ENCODE data around the gene SLX1A. TPM values are rescaled to one million over a fixed set of nuclear protein-coding genes. Genes with fewer than 3 reads are reported as not detected.

The SLX1A gene
- total and polyA plus RNA-seq, 10 of the 15 experiments (the other 5 are each of a cell fraction or from before 2014, with no cell fraction given) = 2.5 to 123 (median 28.9) TPM

DNA sequence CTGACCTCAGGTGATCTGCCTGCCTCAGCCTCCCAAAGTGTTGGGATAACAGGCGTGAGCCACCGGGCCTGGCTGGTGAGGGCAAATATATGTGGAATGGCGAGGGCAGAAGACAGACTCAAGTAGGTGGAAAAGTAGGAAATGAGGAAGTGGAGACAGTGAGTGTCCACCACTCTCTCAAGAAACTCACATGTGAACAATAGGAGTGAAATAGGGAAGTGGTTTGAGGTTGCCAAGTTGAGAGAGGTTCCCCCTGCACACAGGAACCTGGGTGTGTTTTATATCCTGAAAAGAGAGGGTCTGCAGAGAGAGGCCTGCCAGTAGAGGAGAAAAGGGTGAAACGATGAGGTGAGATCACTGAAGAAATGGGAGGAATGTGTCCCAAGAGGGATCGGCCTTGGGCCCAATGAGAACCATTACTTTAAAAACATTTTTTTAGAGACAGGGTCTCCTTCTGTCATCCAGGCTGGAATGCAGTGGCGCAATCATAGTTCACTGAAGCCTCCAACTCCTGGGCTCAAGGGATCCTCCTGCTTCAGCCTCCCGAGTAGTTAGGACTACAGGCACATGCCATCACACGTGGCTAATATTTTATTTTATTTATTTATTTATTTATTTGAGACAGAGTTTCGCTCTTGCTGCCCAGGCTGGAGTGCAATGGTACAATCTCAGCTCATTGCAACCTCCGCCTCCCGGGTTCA lies 27.3 kb upstream of the SLX1A start (continued):
- no peak for TF ChIP-seq ZNF384 (IDR thresholded peaks at IDR 0.05; ENCODE audit: borderline replicate concordance, low read depth, low read length)
- TF ChIP-seq TCF7 (IDR thresholded peaks at IDR 0.05; ENCODE audit: borderline replicate concordance) = no peak
- TF ChIP-seq NFIC (IDR thresholded peaks at IDR 0.05; ENCODE audit: low read depth, low read length) = peak; percentile 69
- peak; percentile 48; the same call in 1 of the 2 replicates for TF ChIP-seq CREM (IDR thresholded peaks at IDR 0.05; ENCODE audit: low read depth)
- TF ChIP-seq EED (IDR thresholded peaks at IDR 0.05; ENCODE audit: low read depth) = peak; percentile 93
- TF ChIP-seq SMARCA5 (IDR thresholded peaks at IDR 0.05) = peak; percentile 14; the same call in 1 of the 2 replicates
- no peak for TF ChIP-seq RCOR1 (conservative IDR thresholded peaks at IDR 0.05; ENCODE audit: low read depth, low read length)
- peak; percentile 74 for TF ChIP-seq CBFB (IDR thresholded peaks at IDR 0.05; ENCODE audit: low read depth)
- no peak for TF ChIP-seq ZNF274 (IDR thresholded peaks at IDR 0.05; ENCODE audit: insufficient read depth, insufficient read length)
- TF ChIP-seq TCF12 (IDR thresholded peaks at IDR 0.05; ENCODE audit: low read depth, low read length) = 0 out of 2 replicates have a peak, but pooled peaks have one; percentile 36
- TF ChIP-seq NBN (IDR thresholded peaks at IDR 0.05) = peak; percentile 94
- TF ChIP-seq ZSCAN29 (IDR thresholded peaks at IDR 0.05) = no peak
- no peak for TF ChIP-seq SMC3 (IDR thresholded peaks at IDR 0.05; ENCODE audit: borderline replicate concordance, low read length)
- TF ChIP-seq MXI1 (IDR thresholded peaks at IDR 0.05; ENCODE audit: low read depth, low read length) = no peak
- no peak for TF ChIP-seq JUND (IDR thresholded peaks at IDR 0.05; ENCODE audit: low read depth, low read length)
- no peak for TF ChIP-seq MYB (IDR thresholded peaks at IDR 0.05; ENCODE audit: borderline replicate concordance, low read depth, low read length)
- TF ChIP-seq BMI1 (IDR thresholded peaks at IDR 0.05; ENCODE audit: borderline replicate concordance) = peak; percentile 77; the same call in 1 of the 2 replicates
- TF ChIP-seq ZNF217 (IDR thresholded peaks at IDR 0.05) = peak; percentile 84
- TF ChIP-seq, protein P1, sequence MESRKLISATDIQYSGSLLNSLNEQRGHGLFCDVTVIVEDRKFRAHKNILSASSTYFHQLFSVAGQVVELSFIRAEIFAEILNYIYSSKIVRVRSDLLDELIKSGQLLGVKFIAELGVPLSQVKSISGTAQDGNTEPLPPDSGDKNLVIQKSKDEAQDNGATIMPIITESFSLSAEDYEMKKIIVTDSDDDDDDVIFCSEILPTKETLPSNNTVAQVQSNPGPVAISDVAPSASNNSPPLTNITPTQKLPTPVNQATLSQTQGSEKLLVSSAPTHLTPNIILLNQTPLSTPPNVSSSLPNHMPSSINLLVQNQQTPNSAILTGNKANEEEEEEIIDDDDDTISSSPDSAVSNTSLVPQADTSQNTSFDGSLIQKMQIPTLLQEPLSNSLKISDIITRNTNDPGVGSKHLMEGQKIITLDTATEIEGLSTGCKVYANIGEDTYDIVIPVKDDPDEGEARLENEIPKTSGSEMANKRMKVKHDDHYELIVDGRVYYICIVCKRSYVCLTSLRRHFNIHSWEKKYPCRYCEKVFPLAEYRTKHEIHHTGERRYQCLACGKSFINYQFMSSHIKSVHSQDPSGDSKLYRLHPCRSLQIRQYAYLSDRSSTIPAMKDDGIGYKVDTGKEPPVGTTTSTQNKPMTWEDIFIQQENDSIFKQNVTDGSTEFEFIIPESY (IDR thresholded peaks at IDR 0.05) = no peak
- no peak for TF ChIP-seq CHD2 (IDR thresholded peaks at IDR 0.05; ENCODE audit: borderline replicate concordance, low read depth, low read length)
- no peak for TF ChIP-seq ZNF24 (IDR thresholded peaks at IDR 0.05)
- TF ChIP-seq POU2F2 (IDR thresholded peaks at IDR 0.05; ENCODE audit: borderline replicate concordance, low read depth, low read length) = 0 out of 3 replicates have a peak, but pooled peaks have one; percentile 28
- TF ChIP-seq MEF2A (IDR thresholded peaks at IDR 0.05; ENCODE audit: insufficient read depth, low read depth, low read length) = no peak
- TF ChIP-seq RBBP5 (conservative IDR thresholded peaks at IDR 0.05) = no peak
- TF ChIP-seq IKZF1 (conservative IDR thresholded peaks at IDR 0.05) = peak; percentile 98
- TF ChIP-seq DPF2 (IDR thresholded peaks at IDR 0.05) = peak; percentile 98
- peak; percentile 99 for TF ChIP-seq IKZF2 (IDR thresholded peaks at IDR 0.05)
- TF ChIP-seq NR2F1 (conservative IDR thresholded peaks at IDR 0.05) = peak; percentile 80
- no peak for TF ChIP-seq RAD51 (IDR thresholded peaks at IDR 0.05)
- TF ChIP-seq CHD1 (IDR thresholded peaks at IDR 0.05; ENCODE audit: low read depth, low read length) = no peak
- no peak; the same call in 1 of the 2 replicates for TF ChIP-seq NKRF (conservative IDR thresholded peaks at IDR 0.05)
- no peak for TF ChIP-seq STAT3 (IDR thresholded peaks at IDR 0.05; ENCODE audit: low read depth, low read length)
- TF ChIP-seq SP1 (IDR thresholded peaks at IDR 0.05; ENCODE audit: low read depth, low read length) = no peak

Data from GM12878 (cell line).